SW 1271 (cell line): ENCODE results near the gene CALCR.
"Not testable (repeated sequence)": the region's sequence is repeated elsewhere in the genome, so short reads cannot be mapped to it uniquely, and the experiment has no call there.

ENCODE experiments used
- DNase-seq, 2 experiments: peaks; one replicate each; lab custom pipeline; 2025; lab: John Stamatoyannopoulos, UW

CALCR gene

GRCh38 chr7:93574646-93575554, at the start of gene CALCR:
CALCR (minus strand) TSS chr7:93574724; CDS start chr7:93486981, 87,743 bp downstream.
- DNase-seq: no peak

- DNase-seq: no peak
Measured at GRCh38 chr7:93623816-93624215, 49.3 kb upstream of the CALCR start.

GRCh38 chr7:93622036-93623033, 47.8 kb upstream of the CALCR start:
- peak in 1 of 2 experiments; percentile 44 for DNase-seq

GRCh38 chr7:93620864-93621263, 46.3 kb upstream of the CALCR start:
- no peak for DNase-seq

- no peak for DNase-seq
Measured at GRCh38 chr7:93620057-93620456, 45.5 kb upstream of the CALCR start.

GRCh38 chr7:93601363-93601762, 26.8 kb upstream of the CALCR start:
- no peak for DNase-seq

GRCh38 chr7:93594250-93594649, 19.7 kb upstream of the CALCR start:
- DNase-seq: no peak

GRCh38 chr7:93592588-93593266, 18.2 kb upstream of the CALCR start:
- DNase-seq: no peak

GRCh38 chr7:93591224-93592050, 16.9 kb upstream of the CALCR start:
- DNase-seq: not testable (repeated sequence)

GRCh38 chr7:93586479-93586865, 11.9 kb upstream of the CALCR start:
- not testable (repeated sequence) for DNase-seq

GRCh38 chr7:93585694-93586478, 11.4 kb upstream of the CALCR start:
- DNase-seq: not testable (repeated sequence)

- DNase-seq: no peak
Measured at GRCh38 chr7:93579431-93579830, 4.9 kb upstream of the CALCR start.

- no peak for DNase-seq
Measured at GRCh38 chr7:93578762-93579161, 4.2 kb upstream of the CALCR start.

- DNase-seq: no peak
Measured at GRCh38 chr7:93575555-93576399, 1.3 kb upstream of the CALCR start.

GRCh38 chr7:93574269-93574645, 267 bp downstream of the CALCR start:
- DNase-seq: no peak

- DNase-seq: no peak
Measured at GRCh38 chr7:93569189-93569588, 5.3 kb downstream of the CALCR start.

- no peak for DNase-seq
Measured at GRCh38 chr7:93566876-93567275, 7.6 kb downstream of the CALCR start.

GRCh38 chr7:93563584-93563983, 10.9 kb downstream of the CALCR start:
- no peak for DNase-seq

GRCh38 chr7:93562936-93563335, 11.6 kb downstream of the CALCR start:
- no peak for DNase-seq
